NCI-H2196 treated with DMSO at 0.1 percent for 48 hours (cell line): ENCODE results near the gene TSKU.
"Not testable (repeated sequence)": the region's sequence is repeated elsewhere in the genome, so short reads cannot be mapped to it uniquely, and the experiment has no call there.

Experiments used
- DNase-seq: peaks from one replicate; lab custom pipeline; 2025; ENCODE audit not compliant: unreplicated experiment; lab: John Stamatoyannopoulos, UW

TSKU gene

DNA sequence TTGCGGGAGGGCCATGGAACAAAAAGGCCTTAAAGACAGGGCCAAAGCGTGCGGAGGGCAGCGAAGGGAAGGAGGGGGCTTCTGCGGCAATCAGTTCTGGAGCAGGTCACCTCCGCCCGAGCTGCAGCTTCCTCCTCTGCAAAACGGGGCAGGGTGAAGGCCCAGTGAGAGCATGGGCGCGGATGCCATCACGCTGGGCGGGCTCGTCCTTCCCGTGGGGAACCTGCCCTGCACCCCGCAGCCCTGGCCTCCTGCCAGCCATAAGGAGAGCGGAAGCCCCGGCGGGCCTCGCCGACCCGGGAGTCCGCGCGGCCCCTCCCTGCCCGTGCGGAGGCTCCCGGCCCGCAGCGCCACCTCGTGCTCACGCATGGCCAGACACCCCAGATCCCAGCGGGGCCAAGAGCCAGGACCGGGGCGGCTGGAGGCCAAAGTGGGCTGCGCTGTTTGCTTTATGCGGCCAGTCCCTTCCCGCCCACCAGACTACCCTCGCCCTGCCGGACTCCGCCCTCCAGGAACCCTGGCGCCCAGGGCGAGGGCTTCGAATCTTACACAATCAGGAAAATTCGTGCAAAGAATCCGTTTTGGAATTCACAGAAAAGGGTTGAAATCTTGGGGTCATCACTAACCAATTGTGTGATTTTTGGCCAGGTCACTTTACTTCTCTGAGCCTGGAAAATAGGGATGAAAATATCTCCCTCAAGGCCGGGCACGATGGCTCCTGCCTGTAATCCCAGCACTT, 16.1 kb downstream of the TSKU start:
- peak; percentile 11 for DNase-seq

DNA sequence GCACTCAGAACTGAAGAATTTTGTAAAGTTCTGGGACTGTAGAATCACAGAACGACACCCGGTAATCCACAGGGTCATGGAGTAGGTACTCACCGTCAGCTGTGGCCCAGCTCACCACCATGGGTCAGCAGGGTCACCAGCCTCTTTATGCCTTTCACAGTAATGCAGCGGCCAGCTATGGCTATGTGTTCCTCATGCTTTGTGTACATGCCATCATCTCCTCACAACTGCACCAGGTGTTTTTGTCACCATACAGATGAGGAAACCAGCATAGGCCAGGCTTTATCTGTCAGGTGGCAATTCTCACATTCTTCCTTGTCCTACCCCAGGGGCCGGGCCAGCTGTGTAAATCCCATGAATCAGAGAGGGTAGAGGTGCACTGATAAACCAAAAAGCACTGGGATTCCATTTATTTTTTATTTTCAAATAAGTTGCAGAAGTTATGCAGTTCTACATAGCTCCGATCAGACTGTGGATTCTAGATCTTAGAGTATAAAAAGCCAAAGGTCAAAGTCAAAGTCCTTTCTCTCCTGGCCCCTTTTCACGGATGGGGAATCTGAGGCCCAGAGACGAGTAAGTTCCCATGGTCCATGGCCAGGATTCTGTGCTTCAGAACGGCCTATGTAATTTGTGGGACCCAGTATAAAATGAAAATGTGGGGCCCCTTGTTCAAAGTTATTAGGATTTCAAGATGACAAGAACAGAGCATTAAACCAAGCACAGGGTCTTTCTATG, 17.5 kb downstream of the TSKU start:
- no peak for DNase-seq

DNA sequence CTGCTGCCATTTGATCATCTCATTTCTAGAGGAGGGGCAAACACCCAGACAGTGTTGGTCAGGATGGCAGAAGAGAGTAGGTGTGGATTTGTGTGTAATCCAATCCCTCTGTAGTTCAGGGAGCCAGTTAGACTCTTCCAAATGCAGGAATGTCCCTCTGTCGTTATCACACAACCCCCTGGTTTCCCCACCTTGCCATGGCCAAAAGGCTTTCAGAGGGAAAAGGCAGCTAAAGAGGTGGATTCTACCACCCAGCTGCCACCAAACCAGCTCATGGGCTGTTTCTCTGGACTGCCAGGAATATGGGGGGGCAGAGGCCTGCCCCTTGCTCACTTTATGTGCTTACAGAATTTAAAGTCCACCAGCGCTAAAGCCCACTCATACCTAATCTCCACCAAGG, 18.1 kb downstream of the TSKU start:
- DNase-seq: no peak

GRCh38 chr11:76801736-76802135, 18.6 kb downstream of the TSKU start:
- DNase-seq: peak; percentile 14

DNA sequence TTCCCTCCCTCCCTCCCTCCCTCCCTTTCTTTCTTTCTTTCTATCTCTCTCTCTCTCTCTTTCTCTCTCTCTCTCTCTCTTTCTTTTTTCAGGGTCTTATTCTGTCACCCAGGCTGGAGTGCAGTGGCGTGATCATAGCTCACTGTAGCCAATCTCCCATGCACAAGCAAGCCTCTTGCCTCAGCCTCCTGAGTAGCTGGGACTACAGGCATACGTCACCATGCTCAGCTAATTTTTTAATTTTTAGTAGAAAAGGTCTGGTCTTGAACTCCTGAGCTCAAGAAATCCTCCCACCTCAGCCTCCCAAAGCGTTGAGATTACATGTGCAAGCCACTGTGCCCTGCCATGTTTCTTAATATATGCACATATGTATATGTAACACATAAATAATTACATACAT, 19.0 kb downstream of the TSKU start:
- no peak for DNase-seq

- no peak for DNase-seq
Observed at GRCh38 chr11:76802621-76803020, 19.5 kb downstream of the TSKU start.

- no peak for DNase-seq
Observed at GRCh38 chr11:76803023-76803422, 19.9 kb downstream of the TSKU start.

DNA sequence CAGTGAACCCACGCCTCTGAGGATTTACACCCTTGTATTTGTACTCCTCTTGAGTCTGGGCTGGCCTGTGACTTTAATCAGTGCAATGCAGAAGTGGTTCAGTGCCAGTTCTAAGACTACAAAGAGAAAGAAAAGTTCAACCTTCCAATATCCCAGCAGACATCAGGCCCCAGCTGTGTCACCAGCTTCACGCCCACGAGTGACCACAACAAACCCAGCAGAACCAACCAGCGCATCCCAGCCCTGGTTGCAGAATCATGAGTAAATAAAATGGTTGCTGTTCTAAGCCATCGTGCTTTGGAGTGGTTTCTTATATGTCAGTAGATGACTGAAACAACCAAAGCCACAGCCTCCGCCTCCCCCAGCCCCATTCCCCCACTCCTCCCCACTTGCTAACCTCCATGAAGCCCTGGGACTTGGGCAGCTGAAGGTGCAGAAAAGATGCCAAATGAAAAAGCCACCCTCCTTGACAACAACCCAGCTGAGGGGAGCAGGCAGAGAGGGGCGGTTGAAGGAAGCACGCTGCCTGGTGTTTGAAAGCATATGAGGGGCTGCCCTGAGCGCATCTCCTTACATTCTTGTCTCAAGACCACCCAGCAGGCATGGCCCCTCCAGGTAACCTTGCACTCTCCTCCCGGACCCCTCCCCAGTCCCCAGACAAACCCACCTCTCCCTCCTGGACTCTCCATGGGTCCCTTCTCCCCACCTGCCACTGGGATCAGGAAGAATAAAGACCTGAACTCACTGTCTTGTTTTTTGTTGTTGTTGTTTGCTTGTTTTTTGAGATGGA, 20.9 kb downstream of the TSKU start:
- no peak for DNase-seq

DNA sequence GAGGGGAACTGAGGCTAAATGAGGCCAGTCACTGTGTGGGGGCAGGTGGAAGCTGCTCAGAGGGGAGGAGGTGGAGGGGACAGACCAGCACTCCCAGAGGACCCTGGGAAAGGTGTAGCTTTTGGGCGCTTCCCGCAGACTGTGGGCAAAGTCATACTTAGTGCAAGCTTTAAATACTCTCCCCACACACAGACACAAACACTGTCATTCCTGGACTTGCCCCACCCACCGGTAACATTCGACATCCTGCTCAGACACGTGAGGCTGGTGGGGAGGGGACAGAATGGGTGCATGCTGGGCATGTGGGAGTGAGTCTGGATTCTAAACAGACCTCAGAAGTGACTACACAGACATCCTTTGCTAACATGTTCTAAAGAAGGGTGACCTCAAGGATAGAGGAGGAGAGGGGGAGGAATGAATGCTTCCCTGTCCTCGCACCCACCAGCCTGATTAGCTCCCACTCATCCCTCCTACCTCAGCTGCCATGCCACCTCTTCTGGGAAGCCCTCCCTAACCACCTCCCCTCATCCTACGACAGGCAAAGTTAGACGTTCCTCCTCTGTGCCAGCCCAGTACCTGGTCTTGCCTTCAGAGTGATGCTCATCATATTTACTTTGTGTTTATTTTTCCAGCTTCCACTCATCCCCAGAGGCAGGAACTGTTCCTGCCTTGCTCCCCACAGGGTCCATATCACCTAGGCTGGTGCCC, 22.2 kb downstream of the TSKU start:
- no peak for DNase-seq

GRCh38 chr11:76806131-76806530, 23.0 kb downstream of the TSKU start:
- DNase-seq: no peak

DNA sequence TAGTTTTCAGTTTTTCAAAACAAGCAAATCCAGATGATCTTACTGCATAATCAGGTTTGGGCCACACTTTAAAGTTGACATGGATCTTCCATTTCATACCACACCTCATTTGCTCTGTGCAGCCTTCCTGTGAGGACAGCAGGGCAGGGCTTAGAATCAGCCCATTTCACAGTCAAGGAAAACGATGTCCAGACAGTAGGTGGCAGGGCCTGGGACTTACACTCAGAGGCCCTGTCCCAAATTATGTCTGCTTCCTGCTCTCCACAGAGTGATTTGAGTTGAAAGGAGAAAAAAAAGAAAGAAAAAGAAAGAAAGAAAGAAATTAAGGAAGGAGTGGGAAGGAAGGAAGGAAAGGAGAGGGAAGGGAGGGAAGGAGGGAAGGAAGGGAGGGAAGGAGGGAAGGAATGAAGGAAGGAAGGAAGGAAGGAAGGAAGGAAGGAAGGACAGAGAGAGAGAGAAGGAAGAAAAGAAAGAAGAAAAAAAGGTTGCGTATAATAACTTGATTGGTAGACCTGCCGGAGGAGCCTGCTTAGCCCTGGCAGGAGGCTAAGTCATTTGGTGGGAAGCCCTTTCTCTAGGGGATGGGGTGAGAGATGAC, 23.6 kb downstream of the TSKU start:
- DNase-seq: no peak

DNA sequence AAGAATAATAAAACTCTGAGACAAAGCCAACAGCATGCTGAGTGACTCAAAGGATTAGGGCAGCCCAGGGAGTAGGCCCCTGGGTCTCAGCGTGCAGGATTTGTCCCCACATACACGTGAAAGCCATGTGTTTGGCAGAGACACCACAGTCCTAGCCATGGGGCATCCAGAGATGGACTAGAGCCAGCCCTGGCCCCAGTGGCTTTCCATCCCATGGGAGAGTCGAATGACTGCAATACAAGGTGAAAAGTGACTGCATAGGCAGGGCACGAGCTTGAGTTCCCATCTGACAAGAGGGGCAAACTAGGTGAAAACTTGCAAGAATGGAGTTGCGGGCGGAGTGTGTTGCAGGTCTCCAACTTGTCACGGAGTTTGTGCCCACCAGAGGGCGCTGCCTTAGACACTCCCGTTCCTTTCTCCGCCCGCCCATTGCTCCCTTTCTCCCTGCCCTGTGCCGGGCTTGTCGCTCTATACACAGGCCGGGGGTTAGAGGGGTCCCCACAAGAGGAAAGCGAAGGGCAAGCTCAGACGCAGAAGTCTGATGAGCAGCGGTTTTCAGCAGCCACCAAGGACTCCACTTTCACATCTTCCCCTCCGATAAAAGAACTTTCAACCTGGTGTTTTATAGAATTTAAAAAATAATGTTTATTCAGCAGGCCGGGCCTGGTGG, 24.2 kb downstream of the TSKU start:
- DNase-seq: peak; percentile 4

DNA sequence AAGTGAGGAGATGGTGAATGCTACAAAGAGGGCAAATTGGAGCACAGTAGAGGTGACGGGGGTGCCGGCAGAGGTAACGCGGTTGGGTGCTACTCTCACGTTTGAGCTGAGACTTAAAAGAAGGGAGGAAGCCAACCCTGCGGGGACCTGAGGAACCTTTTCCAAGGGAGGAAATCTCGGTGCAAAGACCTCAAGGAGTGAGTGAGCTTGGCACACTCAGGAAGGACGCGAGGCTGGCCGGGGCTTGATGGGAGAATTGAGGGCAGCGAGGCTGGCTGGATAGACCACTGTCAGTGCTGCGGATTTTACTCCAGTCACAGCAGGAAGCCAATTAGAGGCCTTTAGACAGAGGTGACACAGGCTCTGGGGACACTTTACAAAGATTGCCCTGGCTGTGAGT, 25.0 kb downstream of the TSKU start:
- no peak for DNase-seq

DNA sequence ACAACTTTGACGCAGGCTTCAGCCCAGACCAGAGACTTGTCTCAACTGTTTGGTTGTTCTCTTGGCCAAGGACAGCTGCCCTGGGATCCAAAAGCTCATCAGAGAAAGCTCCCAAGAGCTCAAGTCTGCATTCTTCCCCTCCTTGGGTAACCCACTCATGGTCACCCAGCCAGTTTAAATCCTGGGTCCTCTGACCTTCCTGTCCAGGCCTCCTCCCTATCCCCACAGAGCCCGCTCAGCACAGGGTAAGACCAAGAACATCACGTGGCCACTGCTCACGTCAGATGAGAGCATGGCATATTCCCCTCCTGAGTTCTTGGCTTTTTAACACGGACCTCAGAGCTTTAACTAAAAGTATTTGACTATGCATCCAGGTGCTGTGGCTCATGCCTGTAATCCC, 25.8 kb downstream of the TSKU start:
- no peak for DNase-seq

- peak; percentile 4 for DNase-seq
Observed at GRCh38 chr11:76810151-76810853, 27.1 kb downstream of the TSKU start.

- DNase-seq: no peak
Observed at GRCh38 chr11:76811259-76811658, 28.1 kb downstream of the TSKU start.

GRCh38 chr11:76814414-76814813, 31.3 kb downstream of the TSKU start:
- DNase-seq: no peak

DNA sequence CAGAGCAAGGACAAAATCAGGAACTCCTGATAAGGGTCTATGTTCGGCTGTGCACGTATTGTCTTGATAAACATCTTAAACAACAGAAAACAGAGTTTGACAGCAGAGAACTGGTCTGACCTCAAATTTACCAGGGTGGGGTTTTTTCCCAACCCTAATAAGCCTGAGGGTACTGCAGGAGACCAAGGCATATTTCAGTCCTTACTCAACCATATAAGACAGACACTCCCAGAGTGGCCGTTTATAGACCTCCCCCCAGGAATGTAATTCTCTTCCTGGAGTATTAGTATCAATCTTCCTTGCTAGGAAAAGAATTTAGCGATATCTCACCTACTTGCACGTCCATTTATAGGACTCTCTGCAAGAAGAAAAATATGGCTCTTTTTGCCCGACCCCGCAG, 32.5 kb downstream of the TSKU start:
- not testable (repeated sequence) for DNase-seq

DNA sequence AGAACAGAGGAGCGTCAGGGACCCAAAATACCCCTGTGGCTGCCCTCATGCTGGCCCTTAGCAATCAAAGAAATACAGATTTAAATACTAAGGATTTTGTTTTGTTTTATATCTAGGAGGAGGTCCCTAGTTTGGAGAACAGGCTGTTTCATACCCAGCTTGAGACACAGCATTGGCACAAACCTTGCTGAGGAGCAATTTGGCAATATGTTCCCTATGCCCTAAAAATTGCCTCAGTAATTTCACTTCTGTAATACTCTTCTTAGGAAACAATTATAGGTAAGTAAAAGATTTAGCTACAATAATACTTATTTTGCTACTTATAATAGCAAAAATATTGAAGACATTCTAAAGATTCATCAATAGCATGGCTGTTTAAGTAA, 37.0 kb downstream of the TSKU start:
- no peak for DNase-seq

- DNase-seq: not testable (repeated sequence)
Observed at GRCh38 chr11:76821396-76821795, 38.2 kb downstream of the TSKU start.
